PC-9 (cell line): ENCODE data around the gene FCMR. TPM values are rescaled to one million over a fixed set of nuclear protein-coding genes. Genes with fewer than 3 reads are reported as not detected.

Experiments
- Bru-seq: library from RNA; stranded (reverse); fragments of 400-500 nt; gene quantifications from one replicate; lab custom pipeline; 2021; lab: Mats Ljungman, UMichigan
- BruChase-seq, 2 experiments: library from RNA; stranded (reverse); fragments of 400-500 nt; gene quantifications; one replicate each; lab custom pipeline; 2021; lab: Mats Ljungman, UMichigan
- BruUV-seq: library from RNA; stranded (reverse); fragments of 400-500 nt; replicated peaks from 2 replicates; lab custom pipeline; 2021; lab: Mats Ljungman, UMichigan
- CTCF ChIA-PET: fragments of 300-600 bp; sonication (Branson Sonifier 250); formaldehyde crosslinking; loops from one replicate; lab custom pipeline; 2022; ENCODE audit warnings: antibody characterized with exemption; lab: Charles Lee
- POLR2A ChIA-PET: fragments of 300-600 bp; sonication (Branson Sonifier 250); formaldehyde crosslinking; loops from one replicate; lab custom pipeline; 2022; ENCODE audit warnings: antibody characterized with exemption; ENCODE audit not compliant: unreplicated experiment; lab: Charles Lee
- DNase-seq, 2 experiments: peaks; one replicate each; pipeline versions ENCODE4 v3.0.0 to v3.0.0-alpha.2; 2015 to 2022; ENCODE audit warnings: mixed read lengths in 1 of 2
- H2AFZ ChIP-seq: fragments of 200-600 bp; sonication (generic); 2 replicates; pipeline ENCODE4 v1.8.1; 2017; ENCODE audit warnings: antibody characterized with exemption
- H3F3A ChIP-seq: fragments of 200-600 bp; sonication (generic); 2 replicates; pipeline ENCODE4 v1.8.1; 2017; ENCODE audit warnings: antibody characterized with exemption, mild to moderate bottlenecking, low read depth; ENCODE audit not compliant: insufficient read depth
- H3K27ac ChIP-seq: fragments of 200-600 bp; sonication (generic); 2 replicates; pipeline ENCODE4 v1.6.1; 2016; ENCODE audit warnings: mixed run types
- H3K27me3 ChIP-seq: fragments of 200-600 bp; sonication (generic); 2 replicates; pipeline ENCODE4 v1.6.1; 2016; ENCODE audit warnings: low read depth, mixed run types; ENCODE audit not compliant: insufficient read depth
- H3K36me3 ChIP-seq: fragments of 200-600 bp; sonication (generic); 2 replicates; pipeline ENCODE4 v1.6.1; 2016; ENCODE audit warnings: low read depth, mixed run types
- H3K4me1 ChIP-seq: fragments of 200-600 bp; sonication (generic); replicated peaks from 2 replicates; pipeline ENCODE4 v1.6.1; 2016; ENCODE audit warnings: mixed run types; ENCODE audit not compliant: insufficient read depth
- H3K4me2 ChIP-seq: fragments of 200-600 bp; sonication (generic); 2 replicates; pipeline ENCODE4 v1.6.1; 2017; ENCODE audit warnings: mixed run types
- H3K4me3 ChIP-seq: fragments of 200-600 bp; sonication (generic); 2 replicates; pipeline ENCODE4 v1.6.1; 2016; ENCODE audit warnings: mixed run types
- H3K79me2 ChIP-seq: fragments of 200-600 bp; sonication (generic); 2 replicates; pipeline ENCODE4 v1.6.1; 2017; ENCODE audit warnings: low read depth, mixed run types
- H3K9me2 ChIP-seq: fragments of 200-600 bp; sonication (generic); 2 replicates; pipeline ENCODE4 v1.8.1; 2017; ENCODE audit warnings: mild to moderate bottlenecking; ENCODE audit not compliant: insufficient read depth
- H3K9me3 ChIP-seq: fragments of 200-600 bp; sonication (generic); 2 replicates; pipeline ENCODE4 v1.8.1; 2016; ENCODE audit warnings: low read depth; ENCODE audit not compliant: insufficient read depth
- H4K20me1 ChIP-seq: fragments of 200-600 bp; sonication (generic); 2 replicates; pipeline ENCODE4 v1.8.1; 2017; ENCODE audit not compliant: insufficient read depth
- EZH2 ChIP-seq: fragments of 200-600 bp; sonication (generic); IDR thresholded peaks from 2 replicates; pipeline ENCODE4 v1.8.0; 2017; ENCODE audit warnings: antibody characterized with exemption, low read depth
- intact Hi-C: fragments of 100-400 bp; cut with micrococcal nuclease; formaldehyde crosslinking; loops from one replicate; pipeline ENCODE4 v1.10.0; 2022; ENCODE audit not compliant: unreplicated experiment
- long read RNA-seq: library from polyadenylated mRNA; stranded (forward); transcript quantifications from one replicate; pipeline ENCODE4 v2.0.0, GENCODE V29; 2022
- total RNA-seq: library from RNA; stranded (reverse); gene quantifications from 2 replicates; pipeline ENCODE4 v1.2.3, GENCODE V29; 2021
- TF ChIP-seq, protein P1 (sequence below): fragments of 200-600 bp; sonication (generic); conservative IDR thresholded peaks from 2 replicates; pipeline ENCODE4 v1.6.1; 2017; ENCODE audit warnings: mixed run types, antibody characterized with exemption, mild to moderate bottlenecking, moderate library complexity

FCMR gene, protein sequence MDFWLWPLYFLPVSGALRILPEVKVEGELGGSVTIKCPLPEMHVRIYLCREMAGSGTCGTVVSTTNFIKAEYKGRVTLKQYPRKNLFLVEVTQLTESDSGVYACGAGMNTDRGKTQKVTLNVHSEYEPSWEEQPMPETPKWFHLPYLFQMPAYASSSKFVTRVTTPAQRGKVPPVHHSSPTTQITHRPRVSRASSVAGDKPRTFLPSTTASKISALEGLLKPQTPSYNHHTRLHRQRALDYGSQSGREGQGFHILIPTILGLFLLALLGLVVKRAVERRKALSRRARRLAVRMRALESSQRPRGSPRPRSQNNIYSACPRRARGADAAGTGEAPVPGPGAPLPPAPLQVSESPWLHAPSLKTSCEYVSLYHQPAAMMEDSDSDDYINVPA
- total RNA-seq, result 0.63 and 1.2 TPM in 2 replicates
- percentile 34 among the genes with signal in this experiment for Bru-seq, nascent RNA
- BruChase-seq, experiment 1, labeled RNA remaining after a 2-hour chase, result percentile 11 among the genes with signal in this experiment
- BruChase-seq, experiment 2, labeled RNA remaining after a 6-hour chase, result percentile 28 among the genes with signal in this experiment
- long read RNA-seq, partial matches to known transcripts, result 2 of 3 reads
- long read RNA-seq, other reads (novel, unspliced or antisense), result 1 of 3 reads

DNA sequence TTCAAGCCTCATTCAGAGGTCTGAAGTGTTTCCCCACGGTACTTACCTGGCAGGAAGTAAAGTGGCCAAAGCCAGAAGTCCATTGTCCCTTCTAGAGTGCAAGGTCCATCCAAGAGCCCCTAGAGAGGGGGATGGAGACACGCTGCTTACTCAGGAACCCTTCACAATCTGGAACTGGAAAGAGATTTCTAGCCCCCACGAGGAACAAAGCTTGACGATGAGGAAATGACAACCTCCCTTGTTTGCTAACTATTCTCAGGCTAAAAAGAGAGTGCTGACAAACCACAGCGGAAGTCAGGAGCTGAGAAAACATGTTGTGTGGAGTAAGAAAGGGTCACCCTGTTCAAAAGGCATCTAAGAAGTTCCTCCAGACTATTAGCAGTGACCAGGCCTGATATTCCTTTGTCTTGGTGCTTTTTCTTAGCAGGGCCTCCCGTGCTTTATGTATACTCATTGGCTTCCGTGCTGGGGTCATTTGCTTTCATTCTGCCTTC, at the start of gene FCMR:
FCMR (minus strand) TSS at position 170 of the 494 bp plus-strand sequence; CDS start at position 83, 87 bp downstream.
- H2AFZ ChIP-seq, result no peak within 1 kb of the TSS
- intact Hi-C loops, result no loop called here
- no peak within 1 kb of the TSS for H3K4me3 ChIP-seq
- H3K27me3 ChIP-seq, result no peaks in the 10 kb centered on the region
- ChIA-PET POLR2A (no interaction called here), CTCF (interaction anchor here (0.5 kb wide), 1 partner anchor 60 kb away, joined by 3 read pairs; no protein-coding TSS in a partner anchor)
- TF ChIP-seq, protein P1, sequence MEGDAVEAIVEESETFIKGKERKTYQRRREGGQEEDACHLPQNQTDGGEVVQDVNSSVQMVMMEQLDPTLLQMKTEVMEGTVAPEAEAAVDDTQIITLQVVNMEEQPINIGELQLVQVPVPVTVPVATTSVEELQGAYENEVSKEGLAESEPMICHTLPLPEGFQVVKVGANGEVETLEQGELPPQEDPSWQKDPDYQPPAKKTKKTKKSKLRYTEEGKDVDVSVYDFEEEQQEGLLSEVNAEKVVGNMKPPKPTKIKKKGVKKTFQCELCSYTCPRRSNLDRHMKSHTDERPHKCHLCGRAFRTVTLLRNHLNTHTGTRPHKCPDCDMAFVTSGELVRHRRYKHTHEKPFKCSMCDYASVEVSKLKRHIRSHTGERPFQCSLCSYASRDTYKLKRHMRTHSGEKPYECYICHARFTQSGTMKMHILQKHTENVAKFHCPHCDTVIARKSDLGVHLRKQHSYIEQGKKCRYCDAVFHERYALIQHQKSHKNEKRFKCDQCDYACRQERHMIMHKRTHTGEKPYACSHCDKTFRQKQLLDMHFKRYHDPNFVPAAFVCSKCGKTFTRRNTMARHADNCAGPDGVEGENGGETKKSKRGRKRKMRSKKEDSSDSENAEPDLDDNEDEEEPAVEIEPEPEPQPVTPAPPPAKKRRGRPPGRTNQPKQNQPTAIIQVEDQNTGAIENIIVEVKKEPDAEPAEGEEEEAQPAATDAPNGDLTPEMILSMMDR, result no peak
- no peak for TF ChIP-seq EZH2
- no peaks in the 10 kb centered on the region for H3K36me3 ChIP-seq
- H4K20me1 ChIP-seq, result no peaks in the 10 kb centered on the region
- H3F3A ChIP-seq, result 0 out of 2 replicates have a peak, but pooled peaks cover 6% of the 10 kb centered on the region
- no TSS peak for BruUV-seq
- H3K4me1 ChIP-seq, result peaks cover 7% of the 10 kb centered on the region; the same call in 1 of the 2 replicates
- H3K9me3 ChIP-seq, result no peaks in the 10 kb centered on the region
- no peak within 1 kb of the TSS for H3K4me2 ChIP-seq
- H3K9me2 ChIP-seq, result no peaks in the 10 kb centered on the region
- no peak within 1 kb of the TSS for H3K27ac ChIP-seq
- no peak for DNase-seq
- no peaks in the 10 kb centered on the region for H3K79me2 ChIP-seq

DNA sequence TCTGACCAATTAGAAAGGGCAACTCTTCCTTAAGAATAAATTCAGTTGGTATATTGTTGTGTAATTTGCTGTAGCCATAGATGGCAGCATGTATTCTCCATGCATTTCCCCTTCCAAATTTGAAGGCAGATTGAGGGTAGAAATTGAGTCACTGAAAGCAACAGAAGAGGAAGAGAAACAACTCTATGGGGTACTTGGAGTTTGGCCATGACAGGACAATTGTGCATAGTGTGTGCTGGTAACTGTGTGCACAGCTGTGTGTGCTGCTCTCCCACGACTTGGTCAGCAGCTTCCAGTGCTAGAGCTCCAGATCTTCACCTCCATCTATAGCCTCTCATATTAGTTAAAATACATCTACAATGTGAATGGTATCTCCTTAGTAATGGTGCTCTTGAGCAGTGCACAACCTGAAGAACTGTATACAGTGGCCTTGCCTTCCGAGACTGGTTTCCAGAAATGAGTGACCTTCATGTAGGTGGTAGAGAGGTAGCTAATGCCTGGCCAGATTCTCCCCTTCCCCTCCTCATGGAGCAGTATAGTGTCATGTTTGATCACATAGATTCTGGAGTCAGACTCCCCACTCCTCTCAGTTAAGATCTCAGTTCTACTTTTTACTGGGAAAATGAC, 49.4 kb upstream of the FCMR start:
- Histone ChIP-seq H3K4me3 (no peak overlapping the region), H3F3A (no peaks in the 10 kb centered on the region), H3K27me3 (0 out of 2 replicates have a peak, but pooled peaks cover 4% of the 10 kb centered on the region), H4K20me1 (no peaks in the 10 kb centered on the region), H3K9me2 (no peaks in the 10 kb centered on the region), H3K9me3 (no peaks in the 10 kb centered on the region), H3K27ac (no peak overlapping the region), H3K79me2 (no peaks in the 10 kb centered on the region), H3K36me3 (no peaks in the 10 kb centered on the region), H3K4me2 (no peak overlapping the region), H2AFZ (no peak overlapping the region), H3K4me1 (no peaks in the 10 kb centered on the region)
- ChIA-PET POLR2A (interaction anchor here (0.7 kb wide), 1 partner anchor 350 kb away, joined by 6 read pairs; no protein-coding TSS in a partner anchor), CTCF (no interaction called here)
- no TSS peak for BruUV-seq
- DNase-seq, result no peak
- intact Hi-C loops, result no loop called here
- TF ChIP-seq EZH2, result no peak
- TF ChIP-seq, protein P1, result no peak

DNA sequence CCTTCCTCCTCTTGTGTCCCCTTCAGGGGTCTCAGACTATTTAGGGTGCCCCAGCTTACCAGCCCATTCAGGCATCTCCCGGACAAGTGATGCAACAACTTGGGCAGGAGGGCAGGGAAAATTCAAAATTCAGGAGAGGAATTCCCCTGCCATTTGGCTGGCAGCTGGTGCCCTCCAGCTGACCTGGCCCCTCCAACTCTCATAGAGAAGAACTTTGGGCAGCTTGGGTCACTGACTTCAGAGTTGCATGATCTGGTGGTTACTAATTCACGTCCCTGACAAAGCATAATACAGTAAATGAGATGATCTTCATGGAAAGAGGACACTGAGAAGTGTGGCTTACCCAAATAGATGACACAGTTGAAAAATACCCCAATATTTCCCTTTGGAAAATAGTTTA, 48.7 kb upstream of the FCMR start, which contains the start of gene FCAMR:
FCAMR (minus strand) TSS at position 15 of the 400 bp plus-strand sequence. CDS start 335 bp downstream, outside the sequence.
- no peaks in the 10 kb centered on the region for H3K4me1 ChIP-seq
- TF ChIP-seq EZH2, result no peak
- TF ChIP-seq, protein P1, result no peak
- ChIA-PET CTCF (no interaction called here), POLR2A (no interaction called here)
- DNase-seq, result no peak
- no peaks in the 10 kb centered on the region for H3K36me3 ChIP-seq
- H2AFZ ChIP-seq, result no peak within 1 kb of the TSS
- H3F3A ChIP-seq, result no peaks in the 10 kb centered on the region
- intact Hi-C loops, result no loop called here
- H3K79me2 ChIP-seq, result no peaks in the 10 kb centered on the region
- H3K4me2 ChIP-seq, result no peak within 1 kb of the TSS
- 0 out of 2 replicates have a peak, but pooled peaks cover 4% of the 10 kb centered on the region for H3K27me3 ChIP-seq
- no peak within 1 kb of the TSS for H3K27ac ChIP-seq
- H3K4me3 ChIP-seq, result no peak within 1 kb of the TSS
- H3K9me2 ChIP-seq, result no peaks in the 10 kb centered on the region
- H3K9me3 ChIP-seq, result no peaks in the 10 kb centered on the region
- BruUV-seq, result no TSS peak
- no peaks in the 10 kb centered on the region for H4K20me1 ChIP-seq
